ENCODE data around the gene OPTN.
"Not testable (repeated sequence)": the region's sequence is repeated elsewhere in the genome, so short reads cannot be mapped to it uniquely, and the experiment has no call there.

The OPTN gene

DNA sequence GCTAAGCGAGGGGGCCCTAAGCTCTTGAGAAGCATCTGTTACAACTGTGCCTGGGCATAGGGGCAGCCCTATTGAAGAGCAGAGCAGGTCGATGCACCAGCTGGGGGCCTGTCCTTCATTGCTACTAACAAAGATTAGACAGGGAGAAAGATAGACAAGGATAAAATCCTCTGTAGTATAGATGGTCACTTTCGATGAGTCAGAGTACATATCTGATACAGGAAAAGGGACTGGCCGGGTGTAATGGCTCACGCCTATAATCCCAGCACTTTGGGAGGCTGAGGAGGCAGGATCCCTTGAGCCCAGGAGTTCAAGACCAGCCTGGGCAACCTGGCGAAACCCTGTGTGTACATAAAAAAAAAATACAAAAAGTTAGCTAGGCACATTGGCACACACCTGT is 13.6 kb downstream of the OPTN start:
- in situ Hi-C loops (cut with MboI; ENCODE audit: low pct_unique_long_range_greater_than_20kb, low sequenced_read_pairs) = no loop called here
- no peak for DNase-seq

DNA sequence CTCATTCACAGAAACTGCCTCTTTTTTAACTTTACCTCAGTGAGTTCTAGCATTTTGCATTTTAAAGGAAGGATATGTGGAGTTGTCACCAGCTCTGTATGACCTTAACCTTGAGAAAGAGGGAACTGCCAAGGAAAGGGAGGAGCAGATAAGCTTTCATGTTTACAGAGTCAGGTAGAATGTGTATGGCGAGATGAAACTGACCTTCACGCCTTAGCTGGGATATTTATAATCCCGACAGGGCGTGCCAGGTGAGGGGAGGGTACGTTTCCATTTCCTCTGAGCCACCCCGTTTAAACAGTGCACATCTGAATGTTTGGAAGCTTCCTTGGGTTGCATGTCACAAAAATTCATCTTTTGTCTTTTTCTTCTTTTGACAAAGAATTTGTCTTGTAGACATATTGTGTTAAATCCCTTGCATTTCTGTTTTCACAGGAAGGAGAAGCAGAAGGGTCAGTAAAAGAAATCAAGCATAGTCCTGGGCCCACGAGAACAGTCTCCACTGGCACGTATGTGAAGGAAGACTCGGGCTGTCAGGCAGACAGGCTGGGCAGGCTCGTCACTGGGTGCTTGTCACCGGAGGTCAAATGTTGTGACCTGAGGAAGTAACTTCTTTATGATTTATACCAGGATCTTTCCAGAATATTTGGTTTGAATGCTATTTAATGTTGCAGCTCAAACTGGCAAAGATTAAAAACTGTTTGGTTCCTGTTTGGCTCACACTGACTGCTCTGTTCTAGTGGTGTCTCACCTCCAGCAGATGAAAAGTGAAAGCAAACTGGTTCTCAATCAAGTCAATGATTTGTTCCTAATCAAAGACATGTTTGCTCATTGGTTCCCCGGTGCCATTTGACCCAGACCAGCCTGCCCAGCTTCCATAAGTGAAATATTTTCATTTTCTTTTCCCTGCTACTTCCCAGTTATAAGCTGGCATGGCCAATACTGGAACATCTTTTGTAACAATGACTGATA is 16.2 kb downstream of the OPTN start:
- peak; percentile 26 for DNase-seq
- in situ Hi-C loops (cut with MboI; ENCODE audit: low pct_unique_long_range_greater_than_20kb, low sequenced_read_pairs) = no loop called here

DNA sequence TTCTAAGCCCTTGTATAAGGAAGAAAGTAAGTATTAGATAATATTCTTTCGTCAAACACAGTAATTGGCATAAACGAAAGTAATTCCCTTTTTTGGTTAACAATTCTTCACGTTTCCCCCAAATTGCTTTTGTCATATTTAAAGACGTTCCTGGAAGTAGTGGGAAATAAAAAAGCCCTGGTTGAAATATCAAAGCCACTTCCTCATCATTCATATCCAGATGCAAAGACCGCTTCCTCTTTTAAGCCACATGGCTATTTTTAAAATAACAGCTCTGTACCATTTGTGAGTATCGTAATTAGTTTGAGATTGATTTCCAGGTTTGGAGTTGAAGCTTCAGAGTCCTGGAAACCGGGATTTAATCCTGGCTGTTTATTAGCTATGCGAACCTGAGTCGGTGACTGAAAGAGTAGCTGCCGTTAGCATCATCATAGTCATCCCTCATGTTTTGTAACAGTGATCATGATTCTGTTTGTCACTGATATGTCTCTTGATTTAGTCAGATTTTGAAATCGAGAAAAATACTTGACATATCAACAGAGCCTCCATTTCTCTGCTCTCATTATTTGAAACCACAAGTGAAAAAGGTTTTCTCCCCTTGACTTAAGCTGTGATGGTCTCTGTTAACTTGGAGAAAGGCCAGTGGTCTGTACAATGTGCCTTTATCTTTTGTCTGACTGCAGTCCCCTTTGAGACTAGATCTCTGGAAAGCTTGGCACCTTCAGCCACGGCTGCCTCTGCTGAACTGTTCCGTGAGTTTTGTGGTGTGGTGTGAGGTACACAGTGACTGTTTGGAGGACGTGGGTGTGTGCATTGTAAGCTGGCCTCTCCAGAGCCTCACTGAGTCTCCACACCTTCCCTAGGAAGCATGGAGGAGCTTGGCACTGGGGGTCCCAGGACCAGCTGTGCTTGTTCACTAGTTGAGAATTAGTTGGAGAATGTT is 18.1 kb downstream of the OPTN start:
- DNase-seq = peak; percentile 81

DNA sequence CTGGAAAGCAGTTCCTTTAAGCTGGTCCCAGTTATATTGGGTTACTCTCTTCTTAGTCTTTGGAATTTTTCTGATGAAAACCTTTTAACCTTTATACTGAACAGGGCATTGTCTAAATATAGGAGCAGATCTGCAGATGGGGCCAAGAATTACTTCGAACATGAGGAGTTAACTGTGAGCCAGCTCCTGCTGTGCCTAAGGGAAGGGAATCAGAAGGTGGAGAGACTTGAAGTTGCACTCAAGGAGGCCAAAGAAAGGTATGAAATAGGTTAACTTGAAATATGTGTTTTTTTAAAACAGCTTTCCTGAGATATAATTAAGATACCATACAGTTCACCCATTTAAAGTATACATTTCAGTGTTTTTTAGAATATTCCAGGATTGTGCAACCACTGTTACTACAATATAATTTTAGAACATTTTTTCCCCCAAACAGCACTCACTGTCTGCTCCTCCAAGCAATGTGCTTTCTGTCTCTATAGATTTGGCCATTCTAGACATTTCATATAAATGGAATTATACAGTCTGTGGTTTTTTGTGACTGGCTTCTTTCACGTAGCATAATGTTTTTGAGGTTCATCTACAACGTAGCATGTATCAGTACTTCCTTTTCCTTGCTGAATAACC is 18.9 kb downstream of the OPTN start:
- in situ Hi-C loops (cut with MboI; ENCODE audit: low pct_unique_long_range_greater_than_20kb, low sequenced_read_pairs) = no loop called here
- no peak for DNase-seq

More for the DNA sequence above, 18.1 kb downstream of the OPTN start:
- in situ Hi-C loops (cut with MboI; ENCODE audit: low pct_unique_long_range_greater_than_20kb, low sequenced_read_pairs) = no loop called here

DNA sequence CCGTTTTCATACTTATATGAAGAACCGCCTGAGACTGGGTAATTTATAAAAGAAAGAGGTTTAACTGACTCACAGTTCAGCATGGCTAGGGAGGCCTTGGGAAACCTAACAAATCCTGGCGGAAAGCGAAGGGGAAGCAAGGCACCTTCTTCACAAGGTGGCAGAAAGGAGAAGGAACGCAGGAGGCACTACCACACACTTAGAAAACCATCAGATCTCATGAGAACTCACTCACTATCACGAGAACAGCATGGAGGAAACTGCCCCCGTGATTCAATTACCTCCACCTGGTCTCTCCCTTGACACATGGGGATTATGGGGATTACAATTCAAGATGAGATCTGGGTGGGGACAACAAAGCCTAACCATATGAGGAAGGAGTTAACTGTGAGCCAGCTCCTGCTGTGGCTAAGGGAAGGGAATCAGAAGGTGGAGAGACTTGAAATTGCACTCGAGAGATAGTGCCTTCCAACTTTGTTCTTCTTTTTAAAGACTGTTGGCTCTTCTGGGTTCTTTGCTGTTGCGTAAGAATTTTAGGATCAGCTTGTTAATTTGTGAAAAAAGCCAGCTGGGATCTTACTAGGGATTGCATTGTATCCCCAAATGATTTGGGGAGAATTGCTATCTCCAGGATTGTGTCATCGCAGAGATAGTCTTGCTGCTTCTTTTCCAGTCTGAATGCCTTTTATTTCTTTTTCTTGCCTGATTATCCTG is 21.0 kb downstream of the OPTN start:
- peak; percentile 56 for DNase-seq
- in situ Hi-C loops (cut with MboI; ENCODE audit: low pct_unique_long_range_greater_than_20kb, low sequenced_read_pairs) = no loop called here

DNA sequence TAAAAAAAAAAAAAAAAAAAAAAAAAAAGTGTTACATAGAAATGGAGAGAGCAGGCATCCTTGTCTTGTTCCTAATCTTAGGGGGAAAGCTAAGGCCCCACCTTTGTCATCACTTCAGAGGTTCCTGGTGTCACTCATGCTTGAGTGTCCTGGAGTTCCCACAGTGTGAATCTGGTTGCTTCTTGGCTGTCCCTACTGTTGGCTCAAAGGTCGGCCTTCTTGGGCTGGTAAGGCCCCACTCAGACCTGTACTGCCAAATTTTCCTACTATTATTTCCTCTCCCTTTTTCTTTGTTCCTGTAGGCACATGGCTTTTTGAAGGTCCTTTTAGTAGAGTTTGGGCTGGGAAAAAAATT is 21.5 kb downstream of the OPTN start:
- in situ Hi-C loops (cut with MboI; ENCODE audit: low pct_unique_long_range_greater_than_20kb, low sequenced_read_pairs) = no loop called here
- no peak for DNase-seq

DNA sequence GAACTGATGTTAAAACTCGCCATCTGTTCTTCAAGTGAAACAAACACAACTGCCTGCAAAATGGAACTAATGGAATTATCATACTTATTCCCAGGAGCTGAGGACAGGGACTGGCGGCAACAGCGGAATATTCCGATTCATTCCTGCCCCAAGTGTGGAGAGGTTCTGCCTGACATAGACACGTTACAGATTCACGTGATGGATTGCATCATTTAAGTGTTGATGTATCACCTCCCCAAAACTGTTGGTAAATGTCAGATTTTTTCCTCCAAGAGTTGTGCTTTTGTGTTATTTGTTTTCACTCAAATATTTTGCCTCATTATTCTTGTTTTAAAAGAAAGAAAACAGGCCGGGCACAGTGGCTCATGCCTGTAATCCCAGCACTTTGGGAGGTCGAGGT is 36.7 kb downstream of the OPTN start:
- in situ Hi-C loops (cut with MboI; ENCODE audit: low pct_unique_long_range_greater_than_20kb, low sequenced_read_pairs) = no loop called here

DNA sequence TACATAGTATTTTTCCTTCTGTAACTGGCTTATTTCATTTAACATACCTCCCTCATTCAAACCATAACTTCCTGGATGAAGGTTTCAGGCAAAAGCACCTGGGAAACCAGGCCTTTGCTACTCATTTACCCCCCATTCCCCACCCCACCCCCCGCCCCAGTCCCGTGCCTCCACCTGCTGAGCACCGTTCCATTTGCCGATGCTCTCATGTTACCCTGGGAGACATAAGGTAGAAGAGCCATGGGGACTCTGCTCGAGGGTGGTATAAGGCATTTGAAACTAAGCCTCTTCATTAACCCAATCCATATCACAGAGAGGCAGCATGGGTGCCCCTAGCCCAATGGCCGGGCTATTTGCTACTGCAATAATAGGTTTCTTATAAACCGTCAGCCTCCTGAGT is 39.2 kb downstream of the OPTN start:
- DNase-seq = no peak
- in situ Hi-C loops (cut with MboI; ENCODE audit: low pct_unique_long_range_greater_than_20kb, low sequenced_read_pairs) = no loop called here

More for the DNA sequence above, 36.7 kb downstream of the OPTN start:
- no peak for DNase-seq

DNA sequence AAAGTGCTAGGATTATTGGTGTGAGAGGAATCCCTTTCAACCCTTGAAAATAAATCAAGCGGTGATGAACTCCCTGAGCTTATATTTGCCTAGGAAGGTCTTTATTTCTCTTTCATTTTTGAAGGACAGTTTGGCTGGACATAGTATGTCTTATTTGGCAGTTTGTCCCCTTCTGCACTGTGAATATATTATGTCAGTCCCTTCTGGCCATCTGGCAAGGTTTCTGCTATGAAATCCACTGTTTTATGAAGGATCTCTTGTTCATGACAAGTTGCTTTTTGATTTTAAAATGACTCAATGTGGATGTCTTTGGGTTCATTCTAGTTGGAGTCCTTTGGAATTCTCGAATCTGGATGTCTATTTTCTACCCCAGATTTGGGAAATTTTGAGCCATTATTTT is 39.7 kb downstream of the OPTN start:
- DNase-seq = no peak
- in situ Hi-C loops (cut with MboI; ENCODE audit: low pct_unique_long_range_greater_than_20kb, low sequenced_read_pairs) = no loop called here

DNA sequence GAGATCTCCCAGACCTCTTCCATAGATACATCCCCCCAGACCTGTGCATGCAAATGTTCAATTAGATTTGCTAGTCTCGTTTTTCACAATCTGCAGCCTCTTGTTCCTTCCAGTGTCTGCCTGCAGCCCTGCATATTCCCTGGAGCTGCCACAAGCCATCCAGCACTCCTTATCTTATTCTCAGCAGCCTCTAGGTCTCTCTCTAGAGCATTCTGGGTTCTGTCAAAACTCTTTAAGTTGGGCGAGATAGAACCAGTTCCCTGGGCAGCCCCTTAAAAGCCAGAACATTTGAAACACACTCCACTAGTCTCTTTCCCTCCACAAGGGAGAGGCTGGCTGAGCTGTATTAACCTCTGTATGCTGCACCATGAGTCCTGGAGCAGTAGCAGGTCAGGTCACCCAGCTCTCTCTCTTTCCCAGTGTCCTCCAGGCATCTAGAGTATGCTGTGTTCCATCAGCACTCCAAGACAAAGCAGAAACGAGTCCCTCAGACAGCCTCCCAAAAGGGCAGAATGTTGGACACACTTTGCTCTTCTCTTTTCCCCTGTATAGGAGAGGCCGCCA is 40.7 kb downstream of the OPTN start:
- in situ Hi-C loops (cut with MboI; ENCODE audit: low pct_unique_long_range_greater_than_20kb, low sequenced_read_pairs) = no loop called here
- DNase-seq = no peak

DNA sequence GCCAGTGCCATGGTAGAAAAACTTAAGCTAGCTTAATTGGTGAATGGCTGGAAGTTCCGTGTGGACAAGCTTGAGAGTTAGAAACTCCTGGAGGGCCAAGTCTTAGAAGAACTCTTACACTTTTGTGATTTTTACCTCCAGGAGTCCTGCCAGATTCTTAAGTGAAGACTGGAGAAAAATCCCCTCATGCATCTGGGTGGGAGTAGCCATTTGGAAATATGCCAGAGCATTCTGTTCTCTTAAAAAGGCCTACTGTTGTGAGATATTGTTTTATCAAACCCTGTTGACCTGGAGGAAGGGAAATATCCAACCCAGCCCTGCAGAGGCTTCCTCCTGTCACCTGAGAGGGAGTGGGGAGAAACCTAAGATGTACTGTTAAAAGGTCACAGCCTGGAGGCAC is 43.8 kb downstream of the OPTN start:
- in situ Hi-C loops (cut with MboI; ENCODE audit: low pct_unique_long_range_greater_than_20kb, low sequenced_read_pairs) = no loop called here

DNA sequence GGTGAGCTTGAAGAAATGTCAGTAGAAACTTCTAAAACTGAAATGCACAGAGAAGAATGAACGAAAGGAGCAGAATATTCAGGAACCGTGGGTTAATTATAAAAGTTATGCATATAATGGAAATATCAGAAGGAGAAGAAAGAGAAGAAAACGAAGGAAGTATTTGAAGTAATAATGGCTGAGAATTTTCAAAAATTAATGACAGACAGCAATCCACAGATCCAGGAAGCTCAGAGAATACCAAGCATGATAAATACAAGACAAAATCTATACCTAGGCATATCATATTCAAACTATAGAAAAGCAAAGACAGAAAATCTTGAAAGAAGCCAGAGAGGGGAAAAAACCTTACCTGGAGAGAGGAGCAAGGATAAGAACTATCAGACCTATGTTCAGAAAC is 44.9 kb downstream of the OPTN start:
- in situ Hi-C loops (cut with MboI; ENCODE audit: low pct_unique_long_range_greater_than_20kb, low sequenced_read_pairs) = no loop called here
- no peak for DNase-seq

More for the DNA sequence above, 43.8 kb downstream of the OPTN start:
- no peak for DNase-seq

DNA sequence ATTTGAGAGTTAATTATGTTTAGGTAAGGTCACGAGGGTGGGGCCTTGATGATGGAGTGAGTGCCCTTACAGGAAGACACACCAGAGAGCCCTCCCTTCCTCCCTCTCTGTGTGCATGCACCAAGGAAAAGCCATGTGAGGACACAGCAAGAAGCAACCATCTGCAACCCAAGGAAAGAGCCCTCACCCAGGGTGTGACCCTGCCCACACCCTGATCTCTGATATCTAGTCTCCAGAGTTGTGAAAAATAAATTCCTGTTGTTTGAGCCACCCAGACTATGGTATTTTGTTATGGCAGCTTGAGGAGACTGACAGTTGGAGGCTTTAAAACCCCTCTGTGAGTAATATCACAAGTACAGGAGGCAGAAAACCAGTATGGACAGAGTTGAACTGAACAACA is 46.4 kb downstream of the OPTN start:
- in situ Hi-C loops (cut with MboI; ENCODE audit: low pct_unique_long_range_greater_than_20kb, low sequenced_read_pairs) = no loop called here
- DNase-seq = no peak

DNA sequence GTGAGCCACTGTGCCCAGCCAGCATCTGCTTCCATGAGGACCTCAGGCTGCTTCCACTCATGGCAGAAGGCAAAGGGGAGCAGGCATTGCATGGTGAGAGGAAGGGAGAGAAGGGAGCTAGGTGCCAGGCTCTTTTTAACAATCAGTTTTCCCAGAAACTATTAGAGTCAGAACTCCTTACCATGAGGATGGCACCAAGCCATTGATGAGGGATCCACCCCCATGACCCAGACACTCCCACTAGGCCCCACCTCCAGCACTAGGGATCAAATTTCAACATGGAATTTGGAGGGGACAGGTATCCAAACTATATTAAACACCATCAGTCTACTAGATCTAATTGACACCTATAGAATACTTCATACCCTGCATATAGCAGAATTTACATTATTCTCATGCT is 47.2 kb downstream of the OPTN start:
- in situ Hi-C loops (cut with MboI; ENCODE audit: low pct_unique_long_range_greater_than_20kb, low sequenced_read_pairs) = no loop called here
- no peak for DNase-seq

DNA sequence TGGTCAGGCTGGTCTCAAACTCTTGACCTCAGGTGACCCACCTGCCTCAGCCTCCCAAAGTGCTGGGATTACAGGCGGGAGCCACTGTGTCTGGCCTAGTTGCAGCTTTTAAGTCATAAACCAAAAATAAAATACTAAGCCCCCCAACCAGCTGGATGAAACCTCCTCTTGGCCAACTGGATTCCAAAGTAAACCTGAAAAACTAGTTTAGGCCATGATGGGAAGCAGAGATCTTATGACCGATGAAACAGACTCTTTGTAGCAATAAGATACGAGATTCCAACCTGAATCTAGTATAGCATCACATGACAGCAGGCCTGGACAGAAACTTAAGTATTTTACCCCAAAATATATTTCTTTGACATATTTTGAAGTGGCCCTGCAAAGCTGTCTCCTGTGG is 52.3 kb downstream of the OPTN start:
- in situ Hi-C loops (cut with MboI; ENCODE audit: low pct_unique_long_range_greater_than_20kb, low sequenced_read_pairs) = no loop called here
- DNase-seq = no peak

DNA sequence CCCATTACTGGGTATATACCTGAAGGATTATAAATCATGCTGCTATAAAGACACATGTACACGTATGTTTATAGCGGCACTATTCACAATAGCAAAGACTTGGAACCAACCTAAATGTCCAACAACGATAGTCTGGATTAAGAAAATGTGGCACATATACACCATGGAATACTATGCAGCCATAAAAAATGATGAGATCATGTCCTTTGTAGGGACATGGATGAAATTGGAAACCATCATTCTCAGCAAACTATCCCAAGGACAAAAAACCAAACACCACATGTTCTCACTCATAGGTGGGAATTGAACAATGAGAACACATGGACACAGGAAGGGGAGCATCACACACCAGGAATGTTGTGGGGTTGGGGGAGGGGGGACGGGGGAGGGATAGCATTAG is 55.9 kb downstream of the OPTN start:
- in situ Hi-C loops (cut with MboI; ENCODE audit: low pct_unique_long_range_greater_than_20kb, low sequenced_read_pairs); DNase-seq: not testable (repeated sequence)

DNA sequence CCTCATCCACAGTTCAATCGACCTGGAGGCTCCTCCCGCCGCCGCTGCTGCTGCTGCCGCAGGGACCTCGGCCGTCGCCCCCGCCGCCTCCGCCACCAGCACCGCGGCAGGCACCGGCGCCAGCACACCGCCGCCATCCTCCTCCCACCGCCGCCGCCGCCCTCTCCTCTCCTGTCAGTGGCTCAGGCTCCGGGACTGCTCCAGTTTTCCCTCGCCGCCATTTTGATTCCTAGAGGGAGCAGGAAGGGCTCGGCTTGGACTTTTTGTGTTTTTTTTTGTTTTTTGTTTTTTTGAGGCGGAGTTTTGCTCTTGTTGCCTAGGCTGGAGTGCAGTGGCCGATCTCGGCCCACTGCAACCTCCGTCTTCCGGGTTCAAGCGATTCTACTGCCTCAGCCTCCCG is 58.4 kb downstream of the OPTN start:
- in situ Hi-C loops (cut with MboI; ENCODE audit: low pct_unique_long_range_greater_than_20kb, low sequenced_read_pairs) = no loop called here

DNA sequence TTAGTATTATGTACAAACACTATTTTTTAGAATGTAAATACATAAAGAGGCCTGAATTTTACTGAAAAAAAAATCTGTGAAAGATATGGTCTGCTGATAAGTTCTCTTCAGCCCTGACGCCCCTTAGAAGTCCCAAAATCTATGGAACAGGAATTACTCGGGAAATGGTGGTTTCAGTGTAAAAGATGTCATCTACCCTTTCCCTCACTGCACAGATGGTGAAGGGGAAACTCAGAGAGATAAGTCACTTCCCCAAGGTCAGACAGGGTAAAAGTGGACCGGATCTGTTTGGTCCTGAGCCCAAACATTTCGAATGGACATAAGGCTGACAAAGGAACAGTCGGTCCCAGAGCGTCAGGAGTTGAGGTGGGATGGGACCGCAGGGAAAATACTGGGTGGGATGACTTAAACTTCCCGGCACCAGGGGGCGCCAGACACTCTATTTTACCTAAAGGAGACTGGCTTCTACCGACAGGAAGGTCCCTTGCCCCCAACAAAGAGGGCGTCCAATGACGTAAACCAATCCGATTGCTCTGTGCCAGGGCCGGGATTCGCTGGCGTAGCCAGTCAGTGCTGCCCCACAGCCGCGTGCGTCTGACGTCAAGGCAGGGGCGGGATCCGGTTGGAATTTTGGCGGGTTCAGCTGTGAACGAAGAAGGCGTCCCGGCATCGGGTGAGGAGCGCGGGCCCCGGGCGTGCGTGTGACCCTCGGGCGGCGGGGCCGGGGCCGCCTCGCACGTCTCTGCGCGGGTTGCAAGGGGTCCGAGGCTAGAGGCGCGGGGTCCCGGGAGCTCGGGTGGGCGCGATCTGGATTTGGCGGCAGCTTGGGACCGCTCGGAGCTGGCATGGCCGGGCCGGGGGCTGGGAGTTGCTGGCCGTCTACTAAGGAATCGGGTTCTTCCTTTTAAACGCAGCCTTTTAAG is 61.2 kb downstream of the OPTN start, which contains the start of gene MCM10:
TSS of gene MCM10 (plus strand) at position 625 of the 923 bp plus-strand sequence. CDS start 2,645 bp downstream, outside the sequence.
- DNase-seq = peak; percentile 99
- in situ Hi-C loops (cut with MboI; ENCODE audit: low pct_unique_long_range_greater_than_20kb, low sequenced_read_pairs) = no loop called here

More for the DNA sequence above, 58.4 kb downstream of the OPTN start:
- DNase-seq = no peak
